ENCODE results near the gene DNASE1. TPM values are rescaled to one million over a fixed set of nuclear protein-coding genes. Genes with fewer than 3 reads are reported as not detected.

DNASE1 gene
- 10 to 100 TPM; 10.9 to 19.8 (median 15.6) TPM for total RNA-seq

- no peak for TF ChIP-seq CTCF (IDR thresholded peaks at IDR 0.05; ENCODE audit: low read depth)
These were observed at the start of gene DNASE1 for GRCh38 chr16:3654249-3654991. Gene DNASE1 (plus strand): TSS chr16:3654691. CDS start chr16:3655374, 683 bp downstream.

- TF ChIP-seq CTCF (IDR thresholded peaks at IDR 0.05; ENCODE audit: low read depth): no peak
These were observed 48.0 kb upstream of the DNASE1 start for GRCh38 chr16:3606441-3606840.

GRCh38 chr16:3607161-3607560 lies 47.3 kb upstream of the DNASE1 start:
- no peak for TF ChIP-seq CTCF (IDR thresholded peaks at IDR 0.05; ENCODE audit: low read depth)

GRCh38 chr16:3607634-3608033 lies 46.9 kb upstream of the DNASE1 start:
- TF ChIP-seq CTCF (IDR thresholded peaks at IDR 0.05; ENCODE audit: low read depth): no peak

GRCh38 chr16:3608069-3608468 lies 46.4 kb upstream of the DNASE1 start:
- no peak for TF ChIP-seq CTCF (IDR thresholded peaks at IDR 0.05; ENCODE audit: low read depth)

GRCh38 chr16:3609895-3610697 lies 44.4 kb upstream of the DNASE1 start:
- no peak for TF ChIP-seq CTCF (IDR thresholded peaks at IDR 0.05; ENCODE audit: low read depth)

- TF ChIP-seq CTCF (IDR thresholded peaks at IDR 0.05; ENCODE audit: low read depth): no peak
These were observed 43.8 kb upstream of the DNASE1 start for GRCh38 chr16:3610698-3611145.

Measured in subcutaneous adipose tissue (tissue), 4 donors.